ENCODE data around the gene SIRPB2. TPM values are rescaled to one million over a fixed set of nuclear protein-coding genes. Genes with fewer than 3 reads are reported as not detected.

The SIRPB2 gene
- total RNA-seq, result 5.5 TPM

GRCh38 chr20:1491281-1491840 lies at the start of gene SIRPB2:
Gene SIRPB2, minus strand, starts transcription at chr20:1491420. Its CDS starts 61 bp downstream, at chr20:1491359.

DNA sequence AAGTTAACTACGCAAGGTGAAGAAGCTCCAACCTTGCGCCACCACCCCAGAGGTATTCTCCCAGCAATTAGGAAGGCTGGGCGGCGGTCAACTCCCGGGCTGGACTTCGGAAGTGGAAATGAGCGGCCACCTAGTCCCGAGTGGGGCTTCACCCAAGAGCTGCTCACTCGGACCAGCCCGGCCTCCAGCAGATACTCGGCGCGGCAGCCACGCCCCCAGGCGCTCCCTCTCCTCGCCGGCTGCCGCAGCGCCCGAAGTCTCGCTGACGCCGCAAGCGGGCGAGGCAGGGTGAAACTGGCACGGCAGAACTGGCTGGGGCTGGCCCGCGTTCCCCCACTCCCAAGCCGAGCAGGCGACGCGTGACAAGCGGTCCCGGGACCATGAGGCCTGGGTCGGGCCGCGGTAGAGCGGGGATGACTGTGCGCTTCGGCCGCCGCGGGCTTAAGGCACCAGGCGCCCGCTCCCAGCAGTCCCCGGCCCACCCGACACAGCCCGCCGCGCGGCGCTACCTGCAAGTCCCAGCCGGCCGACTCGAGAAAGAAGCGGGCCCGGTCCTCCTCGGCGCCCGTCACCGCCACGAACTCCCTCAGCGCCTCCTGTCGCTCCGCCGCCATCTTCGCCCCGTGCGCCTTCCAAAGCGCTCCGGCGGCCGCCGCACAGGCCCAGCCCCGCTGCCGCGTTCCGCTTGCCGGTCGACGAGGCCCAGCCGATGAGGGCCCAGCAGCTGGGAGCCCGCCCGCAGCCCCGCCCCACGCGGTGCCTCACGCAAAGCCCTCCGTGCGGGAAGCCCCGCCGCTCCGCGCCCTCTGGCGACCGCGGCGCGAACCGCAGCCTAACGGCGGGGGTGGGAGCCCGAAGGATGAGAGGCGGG lies 24.8 kb downstream of the SIRPB2 start, which contains the start of gene NSFL1C:
TSS of gene NSFL1C (minus strand) at position 639 of the 871 bp plus-strand sequence. CDS start at position 614, 25 bp downstream.

Small RNA genes within 50 kb of the gene (small RNA-seq; reads per million reads assigned to genes)
- not detected for gene RNU6-917P (ENCODE audit: low replicate concordance)

Other genes starting within 250 kb of the SIRPB2 start
- 3.6 TPM for gene SNPH, start 225.1 kb downstream of the SIRPB2 start, total RNA-seq
- 2.5 TPM for gene SDCBP2, start 162.3 kb downstream of the SIRPB2 start, total RNA-seq
- 125 TPM for gene FKBP1A, start 98.4 kb downstream of the SIRPB2 start, total RNA-seq
- gene NSFL1C, start 24.6 kb downstream of the SIRPB2 start, total RNA-seq, result 35.8 TPM
- 0.12 TPM for gene SIRPD, start 66.3 kb upstream of the SIRPB2 start, total RNA-seq
- 1.8 TPM for gene SIRPB1, start 128.6 kb upstream of the SIRPB2 start, total RNA-seq
- 0.18 TPM for gene SIRPG, start 166.4 kb upstream of the SIRPB2 start, total RNA-seq